Measurements from ENCODE around the gene INPP5F. TPM values are rescaled to one million over a fixed set of nuclear protein-coding genes. Genes with fewer than 3 reads are reported as not detected.

The INPP5F gene
- total and polyA plus RNA-seq, 9 of the 15 experiments (the other 6 are each of a cell fraction or from before 2014, with no cell fraction given): 1.6 to 7.3 (median 6.0) TPM

GRCh38 chr10:119724593-119725516 is 995 bp upstream of the INPP5F start (continued):
- 0 out of 2 replicates have a peak, but pooled peaks have one; percentile 6 for TF ChIP-seq ELF4 (CRISPR knock-in tag; IDR thresholded peaks at IDR 0.05)
- TF ChIP-seq, protein P1, sequence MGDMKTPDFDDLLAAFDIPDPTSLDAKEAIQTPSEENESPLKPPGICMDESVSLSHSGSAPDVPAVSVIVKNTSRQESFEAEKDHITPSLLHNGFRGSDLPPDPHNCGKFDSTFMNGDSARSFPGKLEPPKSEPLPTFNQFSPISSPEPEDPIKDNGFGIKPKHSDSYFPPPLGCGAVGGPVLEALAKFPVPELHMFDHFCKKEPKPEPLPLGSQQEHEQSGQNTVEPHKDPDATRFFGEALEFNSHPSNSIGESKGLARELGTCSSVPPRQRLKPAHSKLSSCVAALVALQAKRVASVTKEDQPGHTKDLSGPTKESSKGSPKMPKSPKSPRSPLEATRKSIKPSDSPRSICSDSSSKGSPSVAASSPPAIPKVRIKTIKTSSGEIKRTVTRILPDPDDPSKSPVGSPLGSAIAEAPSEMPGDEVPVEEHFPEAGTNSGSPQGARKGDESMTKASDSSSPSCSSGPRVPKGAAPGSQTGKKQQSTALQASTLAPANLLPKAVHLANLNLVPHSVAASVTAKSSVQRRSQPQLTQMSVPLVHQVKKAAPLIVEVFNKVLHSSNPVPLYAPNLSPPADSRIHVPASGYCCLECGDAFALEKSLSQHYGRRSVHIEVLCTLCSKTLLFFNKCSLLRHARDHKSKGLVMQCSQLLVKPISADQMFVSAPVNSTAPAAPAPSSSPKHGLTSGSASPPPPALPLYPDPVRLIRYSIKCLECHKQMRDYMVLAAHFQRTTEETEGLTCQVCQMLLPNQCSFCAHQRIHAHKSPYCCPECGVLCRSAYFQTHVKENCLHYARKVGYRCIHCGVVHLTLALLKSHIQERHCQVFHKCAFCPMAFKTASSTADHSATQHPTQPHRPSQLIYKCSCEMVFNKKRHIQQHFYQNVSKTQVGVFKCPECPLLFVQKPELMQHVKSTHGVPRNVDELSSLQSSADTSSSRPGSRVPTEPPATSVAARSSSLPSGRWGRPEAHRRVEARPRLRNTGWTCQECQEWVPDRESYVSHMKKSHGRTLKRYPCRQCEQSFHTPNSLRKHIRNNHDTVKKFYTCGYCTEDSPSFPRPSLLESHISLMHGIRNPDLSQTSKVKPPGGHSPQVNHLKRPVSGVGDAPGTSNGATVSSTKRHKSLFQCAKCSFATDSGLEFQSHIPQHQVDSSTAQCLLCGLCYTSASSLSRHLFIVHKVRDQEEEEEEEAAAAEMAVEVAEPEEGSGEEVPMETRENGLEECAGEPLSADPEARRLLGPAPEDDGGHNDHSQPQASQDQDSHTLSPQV (IDR thresholded peaks at IDR 0.05): peak; percentile 61
- TF ChIP-seq IRF2 (CRISPR knock-in tag; IDR thresholded peaks at IDR 0.05): no peak
- peak; percentile 37; the same call in 1 of the 2 replicates for TF ChIP-seq ZNF384 (IDR thresholded peaks at IDR 0.05; ENCODE audit: low read depth, low read length)
- TF ChIP-seq ZNF512 (tag; IDR thresholded peaks at IDR 0.05): no peak
- 0 out of 2 replicates have a peak, but pooled peaks have one; percentile 23 for TF ChIP-seq EP300 (IDR thresholded peaks at IDR 0.05; ENCODE audit: low read length)
- TF ChIP-seq L3MBTL2 (IDR thresholded peaks at IDR 0.05): peak; percentile 58; the same call in 1 of the 2 replicates
- TF ChIP-seq RNF2 (IDR thresholded peaks at IDR 0.05): peak; percentile 35; the same call in 1 of the 2 replicates
- TF ChIP-seq HOMEZ (CRISPR knock-in tag; IDR thresholded peaks at IDR 0.05): no peak
- TF ChIP-seq, protein P2, sequence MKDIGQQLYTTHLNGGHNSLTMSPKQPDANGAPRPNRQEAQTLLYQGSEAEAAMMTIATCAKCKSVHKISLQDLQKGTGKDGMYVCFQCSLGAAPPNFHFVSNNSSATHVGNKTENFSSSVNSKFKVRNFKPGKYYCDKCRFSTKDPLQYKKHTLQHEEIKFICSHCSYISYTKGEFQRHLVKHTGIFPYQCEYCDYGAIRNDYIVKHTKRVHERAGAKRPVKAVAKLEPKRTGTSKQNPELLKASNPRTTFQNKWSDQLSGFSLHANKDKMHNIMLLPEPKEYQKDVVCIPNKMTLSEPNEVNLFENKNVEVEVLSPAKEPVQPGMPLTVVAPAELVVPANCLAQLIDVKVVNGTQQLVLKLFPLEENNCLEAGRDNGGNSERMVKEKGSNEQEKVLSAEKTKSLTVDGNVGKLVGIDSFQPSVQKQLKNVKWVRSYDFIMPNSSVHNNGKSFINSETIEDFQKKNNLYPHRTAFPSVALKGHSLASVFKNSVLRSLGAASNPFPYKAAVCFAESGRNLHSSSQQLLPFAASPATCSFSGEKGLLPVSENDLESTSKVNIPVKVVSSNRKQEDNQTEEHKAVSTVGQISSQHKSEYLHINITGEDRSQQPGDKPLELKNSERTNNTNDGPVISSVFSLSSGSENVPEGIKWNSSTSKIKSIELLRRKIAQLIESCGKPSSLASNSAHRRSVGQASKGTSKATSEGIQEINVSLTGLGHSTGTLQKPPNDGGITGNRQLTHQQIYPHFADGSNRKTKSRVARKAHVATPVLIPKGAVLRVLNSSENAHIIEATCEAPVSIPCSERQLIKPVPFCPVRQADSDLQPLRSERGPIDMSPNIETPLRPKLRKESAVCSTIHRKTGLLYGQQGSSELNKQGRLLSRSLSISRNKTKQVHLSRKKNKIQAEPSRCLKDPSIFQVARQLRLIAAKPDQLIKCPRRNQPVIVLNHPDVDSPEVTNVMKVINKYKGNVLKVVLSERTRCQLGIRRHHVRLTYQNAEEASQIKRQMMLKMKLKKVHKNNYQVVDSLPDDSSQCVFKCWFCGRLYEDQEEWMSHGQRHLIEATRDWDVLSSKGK (CRISPR knock-in tag; IDR thresholded peaks at IDR 0.05): no peak
- TF ChIP-seq NCOA4 (IDR thresholded peaks at IDR 0.05; ENCODE audit: partially characterized antibody): no peak
- TF ChIP-seq TBP (optimal IDR thresholded peaks at IDR 0.05; ENCODE audit: low read depth, low read length): peak; percentile 48
- no peak; the same call in 1 of the 2 replicates for TF ChIP-seq ZBTB7A (IDR thresholded peaks at IDR 0.05; ENCODE audit: borderline replicate concordance, control insufficient read depth, low read depth, low read length)
- TF ChIP-seq RBM15 (IDR thresholded peaks at IDR 0.05; ENCODE audit: insufficient read depth, low read length): no peak
- peak; percentile 57; the same call in 1 of the 2 replicates for TF ChIP-seq GABPA (tag; conservative IDR thresholded peaks at IDR 0.05; ENCODE audit: low read depth)

Data from K562 (cell line).